Tibial nerve (tissue), 4 donors: ENCODE measurements around the gene RHEX. TPM values are rescaled to one million over a fixed set of nuclear protein-coding genes. Genes with fewer than 3 reads are reported as not detected.

Source experiments
- DNase-seq, 2 donors: peaks; one replicate each; pipeline ENCODE4 v3.0.0-alpha.2; 2019; ENCODE audit warnings: low spot score in 2 of 2
- H3K27ac ChIP-seq, 4 donors: fragments of 200-600 bp; sonication (generic) in 3 of 4; one replicate each; pipeline ENCODE4 v1.5.1; 2017 to 2019; ENCODE audit warnings: mild to moderate bottlenecking in 1 of 4
- H3K27me3 ChIP-seq, 2 donors: fragments of 200-600 bp; sonication (generic) in 1 of 2; one replicate each; pipeline versions ENCODE4 v1.5.1 to v1.6.0; 2017 to 2019
- H3K36me3 ChIP-seq, 3 donors: fragments of 200-600 bp; sonication (generic); one replicate each; pipeline ENCODE4 v1.5.1; 2018 to 2019
- H3K4me1 ChIP-seq, 4 donors: fragments of 200-600 bp; sonication (generic) in 3 of 4; one replicate each; pipeline ENCODE4 v1.5.1; 2017 to 2019
- H3K4me3 ChIP-seq, 4 donors: fragments of 200-600 bp; sonication (generic) in 3 of 4; one replicate each; pipeline ENCODE4 v1.5.1; 2017 to 2019; ENCODE audit warnings: mild to moderate bottlenecking in 1 of 4, moderate library complexity in 1 of 4
- H3K9me3 ChIP-seq, 4 donors: fragments of 200-600 bp; sonication (generic) in 3 of 4; one replicate each; pipeline ENCODE4 v1.5.1; 2017 to 2019
- CTCF ChIP-seq, 5 experiments: fragments of 200-600 bp in 3 of 5; fragments of 450-650 bp in 2 of 5; sonication (generic) in 3 of 5; IDR thresholded peaks; one replicate each; pipeline ENCODE4 v1.5.1; 2016 to 2019; ENCODE audit warnings: antibody characterized with exemption in 5 of 5, mild to moderate bottlenecking in 3 of 5, moderate library complexity in 2 of 5
- EP300 ChIP-seq, 2 donors: sonication (generic); formaldehyde crosslinking; IDR thresholded peaks; one replicate each; pipeline ENCODE4 v1.6.1; 2017; ENCODE audit warnings: antibody characterized with exemption in 2 of 2, mild to moderate bottlenecking in 1 of 2
- POLR2A ChIP-seq, 2 donors: fragments of 450-650 bp; IDR thresholded peaks; one replicate each; pipeline ENCODE4 v1.6.1; 2017; ENCODE audit warnings: antibody characterized with exemption in 2 of 2, mild to moderate bottlenecking in 2 of 2, moderate library complexity in 2 of 2
- WGBS, 2 donors: methylation state at CpG; one replicate each; pipeline ENCODE4 v1.1.5; 2018; 5-methylcytosine and 5-hydroxymethylcytosine counted together
- total RNA-seq, 4 donors: library from RNA; depleted of rRNA; stranded (reverse); fragments of >200 nt; gene quantifications; one replicate each; pipeline ENCODE4 v1.1.0, GENCODE V29; 2016

RHEX gene
- total RNA-seq, 4 donors from 2014 or later, result 1.2 to 4.8 TPM; not detected in 2

- TF ChIP-seq CTCF (IDR thresholded peaks at IDR 0.05), result no peak
- no peak for TF ChIP-seq EP300 (IDR thresholded peaks at IDR 0.05)
- no peak for TF ChIP-seq POLR2A (IDR thresholded peaks at IDR 0.05)
- 44 to 45% methylated on average over 7 of the region's 7 CpGs for WGBS, 2 donors
- Histone ChIP-seq H3K36me3 (no peaks in the 10 kb centered on the region), H3K4me3 (no peak overlapping the region), H3K4me1 (no peaks in the 10 kb centered on the region), H3K27ac (no peak overlapping the region), H3K27me3 (no peaks in the 10 kb centered on the region), H3K9me3 (no peaks in the 10 kb centered on the region)
- no peak for DNase-seq
Observed at GRCh38 chr1:206094024-206094423, 41.1 kb downstream of the RHEX start.

GRCh38 chr1:206097381-206097780 is 44.4 kb downstream of the RHEX start:
- H3K27ac ChIP-seq, result no peak overlapping the region
- no peaks in the 10 kb centered on the region for H3K36me3 ChIP-seq
- WGBS, 2 donors, result 75 to 77% methylated on average over 3 of the region's 3 CpGs
- no peak overlapping the region for H3K4me3 ChIP-seq
- H3K4me1 ChIP-seq, result no peaks in the 10 kb centered on the region
- DNase-seq, result no peak
- TF ChIP-seq POLR2A (IDR thresholded peaks at IDR 0.05) (no peak), CTCF (IDR thresholded peaks at IDR 0.05) (no peak), EP300 (IDR thresholded peaks at IDR 0.05) (no peak)
- H3K9me3 ChIP-seq, result no peaks in the 10 kb centered on the region
- no peaks in the 10 kb centered on the region for H3K27me3 ChIP-seq

GRCh38 chr1:206098242-206098919 is 45.4 kb downstream of the RHEX start:
- H3K27me3 ChIP-seq, result no peaks in the 10 kb centered on the region
- no peaks in the 10 kb centered on the region for H3K9me3 ChIP-seq
- no peak overlapping the region for H3K4me3 ChIP-seq
- H3K36me3 ChIP-seq, result no peaks in the 10 kb centered on the region
- no peak for TF ChIP-seq EP300 (IDR thresholded peaks at IDR 0.05)
- TF ChIP-seq POLR2A (IDR thresholded peaks at IDR 0.05), result no peak
- no peak for TF ChIP-seq CTCF (IDR thresholded peaks at IDR 0.05)
- DNase-seq, result no peak
- WGBS, 2 donors, result 84 to 85% methylated on average over 9 of the region's 9 CpGs
- no peak overlapping the region for H3K27ac ChIP-seq
- H3K4me1 ChIP-seq, result no peaks in the 10 kb centered on the region

GRCh38 chr1:206100226-206100815 is 47.3 kb downstream of the RHEX start:
- Histone ChIP-seq H3K27ac (no peak overlapping the region), H3K27me3 (no peaks in the 10 kb centered on the region), H3K4me3 (no peak overlapping the region), H3K9me3 (no peaks in the 10 kb centered on the region), H3K4me1 (no peaks in the 10 kb centered on the region), H3K36me3 (no peaks in the 10 kb centered on the region)
- no peak for TF ChIP-seq CTCF (IDR thresholded peaks at IDR 0.05)
- no peak for TF ChIP-seq POLR2A (IDR thresholded peaks at IDR 0.05)
- TF ChIP-seq EP300 (IDR thresholded peaks at IDR 0.05), result no peak
- WGBS, 2 donors, result 70 to 94% methylated on average over 1 of the region's 1 CpG
- no peak for DNase-seq

GRCh38 chr1:206101351-206102045 is 48.5 kb downstream of the RHEX start:
- Histone ChIP-seq H3K36me3 (no peaks in the 10 kb centered on the region), H3K9me3 (no peaks in the 10 kb centered on the region), H3K27ac (no peak overlapping the region), H3K4me1 (no peaks in the 10 kb centered on the region), H3K27me3 (no peaks in the 10 kb centered on the region), H3K4me3 (no peak overlapping the region)
- 72 to 84% methylated on average over 6 of the region's 6 CpGs for WGBS, 2 donors
- no peak for TF ChIP-seq CTCF (IDR thresholded peaks at IDR 0.05)
- TF ChIP-seq EP300 (IDR thresholded peaks at IDR 0.05), result no peak
- TF ChIP-seq POLR2A (IDR thresholded peaks at IDR 0.05), result no peak
- no peak for DNase-seq
